PC-3 (cell line): ENCODE measurements around the gene RAB1A.

Experiments
- EZH2phosphoT487 ChIP-seq: fragments of 300-600 bp; sonication (generic); IDR thresholded peaks from 2 replicates; pipeline ENCODE4 v1.6.1; 2018; ENCODE audit warnings: mild to moderate bottlenecking, antibody characterized with exemption, low read length, borderline replicate concordance
- TF ChIP-seq, protein P1 (sequence below): fragments of 300-600 bp; sonication (generic); conservative IDR thresholded peaks from 2 replicates; pipeline ENCODE4 v1.5.1; 2017; ENCODE audit warnings: antibody characterized with exemption, low read depth, mild to moderate bottlenecking, low read length

- no peak for TF ChIP-seq EZH2phosphoT487
- TF ChIP-seq, protein P1, sequence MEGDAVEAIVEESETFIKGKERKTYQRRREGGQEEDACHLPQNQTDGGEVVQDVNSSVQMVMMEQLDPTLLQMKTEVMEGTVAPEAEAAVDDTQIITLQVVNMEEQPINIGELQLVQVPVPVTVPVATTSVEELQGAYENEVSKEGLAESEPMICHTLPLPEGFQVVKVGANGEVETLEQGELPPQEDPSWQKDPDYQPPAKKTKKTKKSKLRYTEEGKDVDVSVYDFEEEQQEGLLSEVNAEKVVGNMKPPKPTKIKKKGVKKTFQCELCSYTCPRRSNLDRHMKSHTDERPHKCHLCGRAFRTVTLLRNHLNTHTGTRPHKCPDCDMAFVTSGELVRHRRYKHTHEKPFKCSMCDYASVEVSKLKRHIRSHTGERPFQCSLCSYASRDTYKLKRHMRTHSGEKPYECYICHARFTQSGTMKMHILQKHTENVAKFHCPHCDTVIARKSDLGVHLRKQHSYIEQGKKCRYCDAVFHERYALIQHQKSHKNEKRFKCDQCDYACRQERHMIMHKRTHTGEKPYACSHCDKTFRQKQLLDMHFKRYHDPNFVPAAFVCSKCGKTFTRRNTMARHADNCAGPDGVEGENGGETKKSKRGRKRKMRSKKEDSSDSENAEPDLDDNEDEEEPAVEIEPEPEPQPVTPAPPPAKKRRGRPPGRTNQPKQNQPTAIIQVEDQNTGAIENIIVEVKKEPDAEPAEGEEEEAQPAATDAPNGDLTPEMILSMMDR = no peak
Observed at GRCh38 chr2:65070856-65071255, 59.0 kb downstream of the RAB1A start.
